CD4-positive, alpha-beta T cell treated with Interleukin-21 for 1 hour (primary cell): ENCODE results near the gene LYST.
A peak's percentile ranks its signal among the peaks of the same experiment; 100 is the strongest.
"Not testable (repeated sequence)": the region's sequence is repeated elsewhere in the genome, so short reads cannot be mapped to it uniquely, and the experiment has no call there.

Experiments
- DNase-seq: peaks from one replicate; pipeline ENCODE4 v3.0.0-alpha.2; 2020

LYST gene

GRCh38 chr1:235818632-235819136, 48.0 kb downstream of the LYST start:
- DNase-seq = no peak

GRCh38 chr1:235817101-235817728, 49.5 kb downstream of the LYST start:
- no peak for DNase-seq

DNA sequence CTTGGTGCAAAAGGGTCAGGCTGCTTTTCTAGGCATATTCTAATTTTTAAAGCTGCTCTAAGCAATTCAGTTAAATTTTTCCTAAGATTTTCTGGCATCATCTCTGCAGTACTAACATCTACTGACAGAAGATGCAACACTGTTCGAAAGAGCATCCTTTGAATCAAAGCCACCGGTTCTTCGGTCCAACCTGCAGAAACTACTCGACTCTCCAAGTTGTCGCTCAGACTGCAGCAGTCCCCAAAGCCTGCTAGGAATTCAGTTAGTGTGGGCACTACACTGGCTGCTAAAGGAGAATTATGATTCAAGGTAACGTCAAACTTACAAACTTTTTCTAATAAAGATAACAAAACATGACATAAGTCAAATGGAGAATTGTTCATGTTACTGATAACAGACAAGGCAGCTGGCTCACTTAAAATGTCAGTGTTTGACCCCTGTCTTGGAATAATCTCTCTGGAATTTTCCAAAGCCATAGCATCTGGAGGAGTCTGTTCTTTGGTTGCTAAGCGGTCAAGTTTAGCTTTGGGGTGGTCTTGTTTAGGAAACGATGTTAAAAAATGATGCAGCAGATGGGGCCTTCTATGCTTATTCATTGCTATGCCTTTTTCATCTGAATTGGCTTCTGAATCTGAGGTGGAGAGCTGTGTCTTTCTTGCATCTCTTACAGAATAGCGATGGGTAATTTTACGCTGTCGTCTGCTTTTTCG, 56.9 kb downstream of the LYST start:
- DNase-seq = no peak

- no peak for DNase-seq
Observed at GRCh38 chr1:235808223-235808622, 58.5 kb downstream of the LYST start.

DNA sequence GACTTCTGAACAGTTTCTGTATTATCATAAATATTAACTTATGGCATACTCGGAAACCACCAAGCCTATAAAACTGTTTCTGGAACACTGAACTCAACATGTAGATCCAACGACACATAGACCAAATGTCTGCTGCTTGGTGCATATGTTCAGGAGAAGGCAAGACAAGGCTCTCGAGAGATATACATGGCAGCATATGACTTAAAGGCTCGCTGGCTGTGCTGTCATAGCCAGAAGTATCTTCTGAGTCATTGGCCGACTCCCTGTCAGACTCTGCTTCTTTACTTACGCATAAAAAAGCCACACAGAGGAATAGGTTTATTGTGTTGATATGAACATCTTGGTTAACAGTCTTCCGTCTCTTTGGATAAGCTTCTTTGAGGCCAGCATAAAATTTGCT, 60.6 kb downstream of the LYST start:
- DNase-seq = no peak

GRCh38 chr1:235802573-235803346, 63.9 kb downstream of the LYST start:
- no peak for DNase-seq

GRCh38 chr1:235799264-235799663, 67.4 kb downstream of the LYST start:
- no peak for DNase-seq

DNA sequence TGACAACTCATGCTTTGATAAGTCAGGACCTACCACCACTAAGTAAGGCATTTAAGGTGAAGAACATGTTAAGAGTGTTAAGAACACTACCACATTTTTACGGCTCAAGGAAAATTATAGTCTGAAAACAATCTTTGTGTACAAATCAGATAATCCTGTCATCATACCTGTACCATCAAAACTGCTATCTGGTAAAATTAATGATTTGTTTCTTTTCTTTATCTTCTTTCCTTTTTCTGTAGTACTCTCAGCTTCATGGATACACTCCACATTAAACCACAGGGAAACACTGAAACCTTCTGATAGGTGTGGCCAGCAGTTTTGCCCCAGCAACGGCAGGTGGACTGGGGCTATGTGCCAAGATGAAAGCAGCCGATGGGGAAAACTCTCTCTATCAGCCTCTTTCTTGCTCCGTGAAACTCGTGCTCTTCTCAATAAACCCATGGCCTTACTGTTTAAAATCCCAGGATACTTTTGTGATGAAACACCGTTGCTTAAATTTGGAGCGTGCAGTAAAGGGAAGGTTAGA, 75.1 kb downstream of the LYST start:
- DNase-seq = no peak

DNA sequence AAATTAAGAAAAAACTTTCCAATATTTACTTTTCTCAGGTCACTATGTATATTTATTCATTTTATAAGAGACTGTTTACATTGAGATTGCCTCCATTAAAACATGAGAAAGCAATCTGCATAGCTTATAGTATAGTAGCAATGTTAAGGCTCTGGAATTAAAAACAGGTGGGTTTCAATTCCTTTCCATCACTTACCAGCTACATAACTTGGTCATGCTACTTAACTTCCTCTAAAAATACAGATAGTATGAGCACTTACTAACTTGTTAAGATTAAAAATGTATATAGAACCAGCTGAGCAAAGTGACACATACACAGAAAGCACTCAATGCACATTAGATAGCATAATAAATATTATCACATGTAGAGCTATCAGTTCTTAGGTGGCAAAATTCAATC, 76.6 kb downstream of the LYST start:
- DNase-seq = no peak

DNA sequence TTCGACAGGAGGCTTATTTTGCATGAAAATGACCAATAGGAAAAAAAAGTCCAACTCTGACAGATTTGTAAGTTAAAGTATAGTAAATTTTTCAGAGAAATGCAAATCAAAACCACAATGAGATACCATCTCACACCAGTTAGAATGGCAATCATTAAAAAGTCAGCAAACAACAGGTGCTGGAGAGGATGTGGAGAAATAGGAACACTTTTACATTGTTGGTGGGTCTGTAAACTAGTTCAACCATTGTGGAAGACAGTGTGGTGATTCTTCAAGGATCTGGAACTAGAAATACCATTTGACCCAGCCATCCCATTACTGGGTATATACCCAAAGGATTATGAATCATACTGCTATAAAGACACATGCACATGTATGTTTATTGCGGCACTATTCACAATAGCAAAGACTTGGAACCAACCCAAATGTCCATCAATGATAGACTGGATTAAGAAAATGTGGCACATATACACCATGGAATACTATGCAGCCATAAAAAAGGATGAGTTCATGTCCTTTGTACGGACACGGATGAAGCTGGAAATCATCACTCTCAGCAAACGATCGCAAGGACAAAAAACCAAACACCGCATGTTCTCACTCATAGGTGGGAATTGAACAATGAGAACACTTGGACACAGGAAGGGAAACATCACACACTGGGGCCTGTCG, 80.3 kb downstream of the LYST start:
- DNase-seq = not testable (repeated sequence)

GRCh38 chr1:235784950-235785349, 81.8 kb downstream of the LYST start:
- no peak for DNase-seq

- DNase-seq = peak; percentile 27
Observed at GRCh38 chr1:235783148-235783776, 83.4 kb downstream of the LYST start.

GRCh38 chr1:235782601-235783000, 84.1 kb downstream of the LYST start:
- DNase-seq = no peak

GRCh38 chr1:235781807-235782206, 84.9 kb downstream of the LYST start:
- DNase-seq = no peak

GRCh38 chr1:235779770-235780169, 86.9 kb downstream of the LYST start:
- DNase-seq = no peak

DNA sequence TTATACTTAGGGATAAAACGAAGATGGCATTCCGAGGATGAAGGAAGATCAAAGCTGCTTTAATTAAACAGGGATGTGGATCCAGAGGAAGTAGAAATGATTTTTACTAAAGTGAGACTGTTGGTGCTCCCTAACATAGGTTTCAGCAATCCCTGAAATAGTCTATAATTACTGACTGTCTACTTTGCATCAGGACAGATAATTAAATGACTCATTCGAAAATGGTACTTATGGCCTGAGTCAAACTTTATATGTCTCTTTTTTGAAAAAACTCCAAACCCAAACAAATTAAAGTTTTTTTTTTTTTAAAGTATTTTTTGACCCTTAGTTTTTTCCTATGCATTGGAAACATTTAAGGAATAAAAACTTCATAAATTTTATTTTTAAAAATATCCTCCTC, 90.3 kb downstream of the LYST start:
- no peak for DNase-seq

DNA sequence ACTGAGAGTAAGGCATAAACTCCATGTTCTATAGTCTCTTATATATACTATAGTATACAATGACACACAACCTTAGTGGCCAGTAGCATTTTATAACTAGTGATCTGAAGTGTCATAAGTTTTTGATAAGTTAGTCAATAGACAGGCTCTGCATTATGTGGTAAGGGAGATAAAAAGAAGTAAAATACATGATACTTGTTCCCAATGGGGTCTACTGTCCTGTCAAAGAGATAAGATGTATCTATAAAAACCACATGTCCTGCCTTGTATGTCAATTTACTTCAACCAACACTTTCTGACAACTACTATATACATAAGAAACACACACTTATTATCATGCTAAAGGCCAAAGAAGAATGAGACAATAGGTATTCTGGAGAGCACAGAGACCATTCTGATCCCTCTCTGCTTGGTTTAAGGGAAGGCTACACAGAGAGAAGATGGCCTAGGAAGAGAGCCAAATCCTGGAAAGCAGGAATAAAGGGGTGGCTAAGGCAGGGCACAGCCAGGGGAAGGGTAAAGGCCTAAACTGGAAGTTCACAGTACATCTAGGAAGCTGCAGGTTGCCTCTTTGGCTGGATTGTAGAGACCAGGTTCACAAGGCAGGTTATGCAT, 91.4 kb downstream of the LYST start:
- DNase-seq = no peak

DNA sequence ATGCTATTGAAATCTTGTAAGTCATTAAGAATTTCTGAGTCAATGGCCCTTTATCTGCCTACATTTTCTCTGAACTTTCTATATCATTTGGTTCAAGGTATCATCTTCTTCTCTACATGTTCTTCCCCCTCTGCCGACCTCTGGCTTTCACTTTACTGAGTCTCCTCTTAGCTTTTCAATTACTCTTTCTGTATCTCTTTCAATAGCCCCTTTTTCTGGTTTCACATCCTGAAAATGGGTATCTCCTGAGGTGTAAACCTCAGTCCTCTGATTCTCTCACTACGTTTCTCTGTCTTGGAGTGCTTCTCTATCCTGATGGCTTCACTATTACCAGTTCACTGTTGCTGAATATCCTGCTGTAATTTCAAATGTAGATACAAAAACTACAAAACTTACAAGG, 98.9 kb downstream of the LYST start:
- no peak for DNase-seq

DNA sequence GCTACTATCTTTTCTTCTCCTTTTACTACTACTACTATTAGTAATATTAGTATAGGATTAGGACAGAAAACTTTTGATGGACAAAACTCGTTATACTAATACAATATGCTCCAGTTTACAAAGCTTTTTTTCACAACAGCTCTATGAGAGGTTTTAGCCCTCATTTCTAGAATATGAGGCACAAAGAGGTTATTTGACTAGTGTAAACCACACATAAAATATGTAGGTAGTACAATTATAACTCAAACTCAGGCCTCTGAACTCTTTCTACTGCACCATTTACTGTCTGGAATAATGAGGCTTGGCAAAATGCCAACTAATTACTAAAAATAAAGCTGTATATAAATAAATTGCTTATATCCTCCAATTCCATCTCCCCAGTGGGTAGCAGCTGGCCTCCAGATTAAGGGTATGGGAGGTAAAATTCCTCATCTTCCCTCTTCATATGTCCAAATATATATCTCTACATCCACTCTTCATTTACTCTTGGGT, 99.9 kb downstream of the LYST start:
- no peak for DNase-seq

- DNase-seq = no peak
Observed at GRCh38 chr1:235763962-235764361, 102.7 kb downstream of the LYST start.

DNA sequence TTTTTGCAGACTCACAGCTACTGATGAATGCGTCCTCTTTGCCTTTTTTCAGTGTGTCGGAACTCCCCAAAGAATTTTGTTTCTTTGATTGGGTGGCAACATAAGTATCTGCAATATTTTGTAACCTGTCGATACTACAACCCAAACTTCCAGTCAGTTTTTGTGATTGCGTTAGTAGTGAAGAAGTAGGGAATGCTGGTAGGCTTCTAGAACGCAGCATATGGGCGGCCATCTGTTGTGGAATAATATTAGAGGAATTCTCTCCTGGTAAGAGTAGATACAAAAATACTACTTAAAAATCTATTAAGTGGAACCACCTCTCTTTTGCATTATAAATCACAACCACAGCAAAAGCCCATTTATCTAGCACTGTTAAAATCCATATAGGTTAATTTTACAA, 107.4 kb downstream of the LYST start:
- no peak for DNase-seq

DNA sequence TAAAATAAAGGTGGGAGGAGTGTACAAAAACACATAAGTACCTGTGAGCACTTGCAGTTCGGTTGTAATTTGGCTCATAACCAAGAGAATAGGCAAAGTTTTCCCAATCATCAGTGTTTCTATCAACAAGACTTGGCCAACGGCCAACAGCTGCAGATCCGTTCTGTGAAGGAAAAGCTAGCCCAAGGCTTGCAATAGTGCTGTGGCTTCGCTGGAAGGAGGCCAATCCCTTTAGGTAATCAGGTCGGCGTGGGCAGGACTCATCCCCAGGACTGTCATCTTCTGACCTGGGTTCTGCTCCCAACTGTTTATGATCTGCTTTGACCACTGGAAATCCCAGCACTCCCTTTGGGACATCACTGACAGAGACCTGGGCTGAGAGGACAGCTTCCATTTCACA, 107.8 kb downstream of the LYST start:
- DNase-seq = no peak
